Fibroblast of skin of scalp (primary cell): ENCODE measurements around the gene RELN.
A peak's percentile ranks its signal among the peaks of the same experiment; 100 is the strongest.

Source experiments
- DNase-seq: peaks from one replicate; pipeline ENCODE4 v3.0.0-alpha.2; 2013

RELN gene

DNA sequence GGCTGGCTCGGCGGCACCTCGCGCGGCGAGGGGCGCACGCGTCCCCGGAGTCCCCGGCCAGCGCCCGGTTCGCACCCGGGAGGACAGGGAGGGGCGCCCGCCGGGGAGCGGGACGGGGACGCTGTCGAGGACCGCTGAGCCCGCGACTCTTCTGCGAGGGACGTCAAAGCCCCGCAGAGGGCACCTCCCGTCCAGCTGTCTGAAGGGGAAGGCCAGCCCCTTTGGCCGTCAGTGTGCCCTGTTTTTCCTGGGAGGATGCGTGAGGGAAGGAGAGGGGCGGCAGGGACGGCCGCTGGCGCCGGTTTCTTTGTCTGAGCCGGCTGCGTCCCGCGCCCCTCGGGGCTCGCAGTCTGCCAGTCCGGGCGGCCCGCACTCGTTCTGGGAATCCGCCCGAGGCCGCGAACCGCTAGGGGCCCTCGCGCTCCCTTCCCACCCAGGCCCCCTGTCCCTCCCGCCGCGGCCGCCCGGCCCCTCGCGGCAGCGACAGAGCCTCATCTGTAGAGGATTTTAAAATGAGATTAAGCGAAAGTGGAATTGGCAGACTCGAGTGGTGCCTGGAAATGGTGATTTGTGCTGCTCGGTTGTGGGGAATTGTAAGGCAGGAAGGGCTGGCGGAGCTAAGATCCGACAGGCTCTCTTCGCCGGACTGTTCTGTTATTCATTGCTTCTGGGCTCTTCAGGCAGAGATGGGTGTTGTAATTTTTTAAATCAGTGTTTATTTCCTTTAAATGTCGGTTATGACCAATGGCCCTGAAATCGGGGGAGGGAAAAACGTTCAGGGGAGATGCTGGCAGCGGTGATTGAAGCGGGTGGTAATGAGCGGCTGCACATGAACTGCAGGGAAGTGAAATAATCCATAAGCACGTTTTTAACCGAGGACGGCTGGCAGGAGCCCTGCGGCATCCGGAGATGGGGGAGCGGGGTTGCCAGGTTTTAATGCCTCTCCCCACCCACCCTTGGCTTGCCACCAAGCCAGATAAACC, 618 bp upstream of the RELN start:
- peak; percentile 22 for DNase-seq

DNA sequence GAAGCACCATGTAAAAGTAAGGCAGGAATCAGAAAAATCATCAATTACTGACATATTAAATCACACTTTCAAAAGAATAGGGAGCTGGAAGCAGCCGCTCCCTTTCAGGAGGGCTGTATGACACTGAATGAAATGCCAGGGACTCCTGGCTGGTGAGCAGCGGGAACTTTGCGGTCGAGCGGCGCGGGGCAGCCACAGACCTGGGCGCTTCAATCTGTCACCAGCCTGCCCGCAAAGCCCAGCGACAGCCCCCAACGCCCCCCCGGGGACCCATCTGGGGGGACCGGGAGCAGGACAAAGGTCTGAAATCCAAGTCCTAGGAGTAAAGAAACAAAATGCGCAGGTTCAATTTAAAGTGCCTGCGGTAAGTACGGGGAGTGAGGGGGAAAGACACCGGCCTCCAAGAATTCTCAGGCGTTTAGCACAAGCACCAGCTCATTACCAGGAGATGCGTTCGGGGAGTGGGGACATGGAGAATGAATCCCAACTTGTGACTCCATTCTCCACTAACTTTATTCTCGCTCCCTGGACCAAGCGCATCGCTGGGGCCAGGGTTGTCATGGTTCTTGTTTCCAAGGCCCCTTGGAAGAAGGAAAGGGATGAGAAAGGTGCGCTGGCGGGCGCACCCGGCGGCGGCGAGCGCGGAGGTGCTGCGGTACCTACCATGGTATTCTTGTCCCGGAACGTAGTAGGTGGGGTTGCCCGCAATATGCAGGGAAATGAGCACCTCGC, 824 bp downstream of the RELN start:
- DNase-seq, result no peak

DNA sequence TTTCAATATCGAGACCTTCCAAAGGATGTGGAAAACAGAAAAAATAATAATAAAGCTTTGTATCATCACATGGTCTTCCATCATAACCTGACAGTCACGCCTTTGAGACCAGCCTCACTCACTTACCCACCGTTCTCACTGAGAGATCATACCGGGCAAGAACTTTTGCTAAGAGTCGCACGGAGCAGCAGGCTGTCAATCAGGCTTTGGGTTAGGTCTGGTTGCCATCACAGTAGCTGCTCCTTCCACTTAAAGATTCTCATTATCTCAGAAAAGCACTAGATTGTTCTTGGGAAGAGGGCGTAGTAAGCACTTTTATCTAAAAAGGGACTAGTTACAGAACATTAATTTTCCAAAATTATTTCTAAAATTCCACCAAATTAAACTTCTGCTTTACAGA, 2.0 kb downstream of the RELN start:
- DNase-seq, result no peak

DNA sequence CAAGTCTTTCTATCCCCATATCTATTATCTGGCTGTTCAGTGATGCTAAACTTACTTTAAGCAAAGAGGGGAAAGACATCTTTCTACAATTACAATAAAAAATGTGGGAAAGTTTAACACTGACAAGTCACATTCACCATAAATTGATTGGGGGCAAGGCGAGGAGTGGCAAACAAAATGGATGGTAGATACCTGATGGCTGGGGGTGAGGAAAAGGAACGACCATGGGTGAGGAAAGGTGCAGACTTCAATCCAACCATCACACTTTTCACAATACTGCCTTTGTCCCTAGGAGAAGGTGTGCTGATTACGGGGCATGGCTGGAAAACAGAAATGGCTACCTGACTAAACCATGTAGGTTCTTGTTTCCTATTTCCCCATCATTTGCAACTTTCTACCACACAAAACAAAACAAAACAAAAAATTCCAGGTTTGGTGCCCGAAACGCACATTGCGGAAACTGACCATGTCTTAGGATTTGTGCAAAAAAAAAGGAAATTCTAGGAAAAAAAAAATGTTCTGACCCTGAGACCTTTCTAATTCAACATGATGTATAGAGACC, 3.8 kb downstream of the RELN start:
- DNase-seq, result no peak

DNA sequence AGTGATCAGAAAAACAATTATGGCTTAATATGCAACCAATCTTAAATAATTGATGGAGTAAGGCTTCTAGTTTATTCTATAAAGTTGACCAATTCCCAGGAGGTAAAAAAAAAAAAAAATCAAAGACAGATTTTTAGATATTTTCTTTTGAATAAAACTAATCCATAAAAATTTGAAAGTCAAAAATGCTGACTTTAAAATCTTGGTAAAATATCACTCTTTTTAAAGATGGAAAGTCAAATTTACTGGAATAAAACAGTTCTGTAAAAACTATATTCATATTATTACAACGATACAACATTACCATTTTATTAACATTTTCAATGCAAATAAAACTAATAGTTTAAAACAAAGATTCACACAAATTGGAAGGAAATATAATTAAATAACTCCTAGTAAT, 5.4 kb downstream of the RELN start:
- DNase-seq, result no peak

DNA sequence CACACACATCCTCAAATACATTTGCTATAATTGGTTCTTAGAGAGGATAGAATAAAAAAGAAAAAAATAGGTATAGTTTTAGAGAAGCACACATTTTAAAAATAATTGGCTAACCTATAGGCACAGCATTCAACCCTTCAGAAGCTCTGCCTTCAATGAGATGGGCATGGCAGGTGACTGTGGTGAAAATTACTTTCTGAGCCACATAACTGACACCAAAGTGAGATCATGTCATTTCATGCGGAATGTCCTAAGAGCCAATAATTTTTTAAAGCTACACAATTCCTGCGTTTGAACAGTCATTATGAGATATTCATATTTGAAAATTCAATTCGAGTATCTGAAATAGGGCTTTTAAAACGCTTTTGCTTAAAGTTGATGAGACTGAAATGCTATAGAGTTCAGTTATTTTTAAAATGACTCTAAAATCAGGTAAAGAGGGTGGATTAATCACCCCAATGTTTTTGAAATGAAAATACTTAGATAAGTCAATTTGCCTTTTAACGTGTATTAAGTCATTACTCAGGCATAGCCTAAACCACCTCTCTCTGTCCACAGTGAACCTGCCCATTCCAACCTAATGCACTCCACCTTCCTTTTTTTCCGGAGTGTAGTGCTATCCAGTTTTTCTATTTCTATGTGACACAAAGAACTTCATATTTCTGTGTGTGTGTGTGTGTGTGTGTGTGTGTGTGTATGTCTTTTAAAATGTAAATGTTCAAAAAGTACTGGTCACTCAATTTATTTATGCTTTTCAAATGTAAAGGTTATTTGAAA, 6.1 kb downstream of the RELN start:
- no peak for DNase-seq

DNA sequence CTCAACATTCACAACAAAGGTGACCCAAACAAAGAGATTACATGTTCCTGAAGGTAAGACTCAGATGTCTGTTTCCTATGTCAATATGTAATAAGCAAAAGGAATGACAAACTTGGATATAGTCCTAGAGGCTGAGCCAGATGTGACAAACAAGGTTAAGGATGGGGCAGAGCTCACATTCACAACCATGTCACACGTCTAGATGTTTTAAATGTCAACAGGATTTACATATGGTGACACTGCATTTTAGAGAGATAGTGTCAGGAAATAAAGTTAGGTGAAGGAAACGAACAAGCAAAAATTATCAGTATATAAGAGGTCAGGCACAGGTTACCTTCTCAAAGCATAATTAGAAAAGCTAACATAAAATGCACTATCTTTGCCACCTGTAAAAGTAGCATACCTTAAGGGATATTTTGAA, 8.4 kb downstream of the RELN start:
- DNase-seq, result no peak

DNA sequence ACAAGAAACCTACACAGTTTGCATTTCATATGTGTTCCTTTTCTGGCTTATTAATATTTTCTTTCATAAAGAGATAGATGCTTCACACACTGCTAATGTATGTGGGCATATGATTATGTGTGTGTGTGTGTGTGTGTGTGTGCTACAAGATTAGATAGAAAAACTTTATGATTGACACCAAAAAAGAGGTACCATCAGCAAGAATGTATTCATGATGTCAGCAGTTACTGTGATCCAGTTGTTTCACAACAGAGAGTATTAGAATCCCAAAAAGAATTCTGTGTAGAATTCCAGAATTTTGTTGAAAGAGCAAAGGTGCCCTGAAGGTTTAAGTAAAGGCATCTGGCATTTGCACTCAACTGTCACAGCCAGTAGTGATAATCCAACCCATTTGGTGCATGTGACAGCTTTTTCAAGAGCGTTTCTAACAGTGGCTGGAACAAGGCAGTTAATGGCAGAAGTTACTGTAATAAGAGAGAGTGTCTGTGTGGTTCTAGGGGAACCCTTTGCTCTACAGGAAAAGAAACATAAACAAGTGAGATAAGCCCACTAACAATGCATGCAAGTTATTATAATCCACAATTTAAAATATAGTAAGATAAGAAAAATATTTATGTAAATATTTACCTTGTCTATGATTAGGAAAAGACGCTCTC, 16.6 kb downstream of the RELN start:
- DNase-seq, result no peak

DNA sequence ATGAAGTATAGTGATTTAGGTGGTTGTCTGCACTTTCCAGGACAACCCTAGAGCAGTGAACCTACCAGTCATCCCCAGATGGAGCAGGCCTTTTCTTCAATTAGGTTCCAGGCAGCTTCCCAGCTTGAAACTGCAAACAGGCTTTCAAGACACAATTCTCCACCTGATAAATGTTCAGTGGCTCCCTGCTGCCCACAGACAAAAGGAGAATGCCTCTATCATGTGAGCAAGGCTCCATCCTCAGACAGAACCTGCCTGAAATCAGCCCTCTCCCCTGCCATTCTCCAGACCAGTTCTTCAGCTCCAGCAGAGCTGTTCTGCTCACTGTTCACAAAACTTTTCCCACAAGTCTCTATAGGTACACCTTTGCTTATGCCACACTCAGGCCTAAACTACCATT, 22.1 kb downstream of the RELN start:
- no peak for DNase-seq

DNA sequence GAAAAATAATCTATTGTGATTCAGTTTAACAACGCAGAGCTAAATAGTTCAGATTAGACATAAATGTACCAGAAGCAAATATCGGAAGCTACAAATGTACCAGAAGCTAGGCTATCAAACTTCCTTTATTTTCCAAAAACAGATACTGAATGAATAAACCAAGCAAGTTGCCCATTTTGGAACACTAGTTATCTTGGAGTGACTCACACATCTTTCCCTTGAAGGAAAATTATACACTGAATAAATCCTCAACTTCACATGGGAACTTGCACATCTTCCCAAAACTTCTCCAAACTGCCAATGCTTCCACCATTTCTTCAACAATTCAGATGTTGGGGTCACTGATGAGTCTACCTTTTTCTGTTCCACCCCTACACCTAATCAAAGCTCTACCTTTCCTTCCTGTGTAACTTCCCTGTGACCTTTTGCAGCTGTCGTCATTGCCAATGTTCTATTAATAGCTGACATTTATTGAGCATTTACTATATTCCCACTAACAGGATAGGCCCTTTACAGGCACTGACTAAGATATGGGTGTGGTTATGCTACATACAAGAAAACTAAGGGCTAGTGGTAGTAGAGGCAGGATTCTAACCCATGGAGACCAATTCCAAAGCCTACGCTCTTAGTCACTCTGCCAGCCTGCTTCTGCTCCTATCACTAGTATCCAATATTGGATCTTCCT, 22.7 kb downstream of the RELN start:
- no peak for DNase-seq

DNA sequence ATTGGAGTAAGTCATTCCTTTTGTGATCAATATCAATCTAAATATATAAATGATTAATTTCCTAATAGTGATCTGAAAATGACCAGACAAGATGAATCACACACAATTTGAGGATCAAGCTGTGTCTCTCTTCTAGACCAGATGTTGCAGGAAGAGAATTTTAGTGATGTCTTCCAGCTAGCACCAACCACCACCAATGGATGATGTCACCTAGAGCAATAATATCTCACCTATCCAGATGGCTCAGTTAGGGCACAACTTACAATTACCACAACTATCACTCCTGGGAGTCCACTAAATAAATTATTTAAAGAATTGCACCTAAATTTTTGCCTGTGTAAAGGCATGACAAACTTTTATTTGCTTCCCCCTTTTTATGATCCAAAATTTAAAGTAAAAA, 25.2 kb downstream of the RELN start:
- DNase-seq, result no peak

DNA sequence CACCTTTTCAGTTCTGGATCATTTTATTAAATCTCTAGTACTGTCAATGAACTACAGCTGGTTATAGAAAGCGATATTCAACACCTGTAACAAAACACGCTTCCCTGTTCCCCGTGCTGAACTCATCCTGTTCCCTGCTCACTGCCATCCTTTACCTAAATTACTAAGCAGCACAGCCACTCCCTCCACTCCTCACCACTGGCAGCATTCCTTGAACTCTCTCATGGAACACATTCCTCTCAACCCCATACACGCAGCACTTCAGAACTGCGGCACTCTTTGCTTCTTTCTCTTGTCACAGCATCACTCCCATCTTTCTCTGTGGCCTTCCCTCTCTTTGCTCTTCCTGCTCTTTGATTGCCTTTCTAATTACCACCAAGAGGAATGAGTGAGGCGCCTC, 27.4 kb downstream of the RELN start:
- DNase-seq, result no peak

DNA sequence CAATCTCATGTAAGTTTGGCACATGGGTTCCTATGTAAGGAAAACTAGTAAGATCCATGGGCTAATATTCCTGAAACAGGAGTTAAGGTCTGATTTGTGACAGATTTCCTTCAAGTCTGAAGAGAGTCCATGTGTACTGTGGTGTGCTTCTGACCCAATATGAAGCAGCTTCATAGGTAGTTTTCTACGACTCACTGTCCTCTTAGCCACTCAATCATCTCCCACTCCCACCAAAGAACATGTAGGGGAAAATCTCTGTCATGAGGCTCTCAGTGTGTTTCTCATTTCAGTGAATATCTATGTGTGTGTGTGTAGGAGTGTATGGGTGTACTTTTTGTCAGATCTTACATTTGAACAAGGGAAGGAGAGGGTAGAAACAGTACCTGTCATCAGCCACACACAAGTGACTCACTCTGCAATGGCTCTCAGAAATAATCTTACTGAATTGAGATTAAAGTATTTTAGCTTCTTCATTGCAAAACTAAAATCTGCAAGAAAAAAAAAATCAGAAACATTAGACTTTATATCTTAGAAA, 31.1 kb downstream of the RELN start:
- no peak for DNase-seq

DNA sequence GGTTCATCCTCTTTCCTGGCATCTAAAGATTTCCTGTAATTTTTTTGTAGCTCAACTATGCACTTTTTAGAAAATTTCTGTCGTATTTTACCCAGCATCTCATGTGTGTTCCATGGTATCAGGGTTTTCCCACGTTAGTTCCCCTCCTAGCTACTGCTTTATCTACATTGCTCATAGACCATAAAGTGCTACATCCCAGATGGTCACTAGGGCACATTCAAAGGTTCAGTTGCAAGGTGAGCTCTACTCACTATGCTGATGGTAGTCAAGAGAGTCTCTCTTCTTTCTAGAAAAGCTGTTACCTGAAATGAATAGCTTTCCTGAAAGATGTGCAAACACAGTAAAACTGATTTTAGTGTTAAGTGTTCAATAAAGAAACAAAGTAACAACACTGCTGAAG, 33.5 kb downstream of the RELN start:
- DNase-seq, result no peak

DNA sequence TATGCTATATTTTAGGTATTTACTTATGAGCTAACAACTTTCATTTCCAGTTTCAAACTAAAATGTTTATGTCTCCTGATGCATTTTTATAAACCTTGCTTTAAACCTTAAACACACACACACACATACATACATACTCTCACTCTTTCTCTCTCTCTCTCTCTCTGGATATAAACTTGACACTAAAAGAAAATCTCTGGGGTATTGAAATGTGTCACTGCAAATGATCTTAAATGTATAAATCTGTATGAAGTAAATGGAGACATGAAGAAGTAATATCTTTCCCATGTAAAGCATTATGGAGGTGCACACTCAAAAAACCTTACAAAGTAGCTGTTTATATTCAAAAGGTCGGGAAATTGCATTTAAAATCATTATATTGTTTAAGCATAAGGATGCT, 37.0 kb downstream of the RELN start:
- no peak for DNase-seq

DNA sequence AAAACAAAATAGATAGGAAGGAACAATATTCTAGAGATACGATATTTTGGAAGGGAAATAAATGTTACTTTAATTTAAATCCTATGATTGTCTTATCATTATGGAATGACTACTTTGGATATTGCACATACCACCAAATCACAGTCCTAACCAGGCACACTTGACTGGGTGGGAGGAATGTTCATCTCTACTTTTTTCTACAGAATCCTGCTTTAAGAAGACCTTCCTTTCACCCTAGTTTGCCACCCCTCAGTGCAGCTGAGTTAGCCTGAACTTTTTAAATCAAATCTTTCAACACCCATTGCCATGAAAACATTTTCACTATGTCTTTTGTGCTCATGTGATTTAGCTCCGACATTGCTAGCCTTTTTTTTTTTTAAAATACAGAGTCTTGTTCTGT, 38.1 kb downstream of the RELN start:
- DNase-seq, result no peak

DNA sequence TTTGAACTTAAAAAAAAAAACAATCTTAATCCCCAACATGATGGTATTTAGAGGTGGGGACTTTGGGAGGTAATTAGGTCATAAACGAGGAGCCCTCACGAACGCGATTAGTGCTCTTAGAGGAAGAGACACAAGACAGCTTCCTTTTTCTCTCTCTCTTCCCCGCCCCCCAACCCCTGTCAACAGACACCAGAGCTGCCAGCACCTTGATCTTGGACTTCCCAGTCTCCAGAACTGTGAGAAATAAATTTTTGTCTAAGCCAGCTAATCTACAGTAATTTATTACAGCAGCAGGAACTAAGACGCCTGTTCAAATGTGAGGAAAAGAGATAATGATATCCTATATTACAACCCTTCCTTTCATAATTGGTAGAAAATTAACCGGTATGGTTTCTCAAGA, 40.1 kb downstream of the RELN start:
- no peak for DNase-seq

DNA sequence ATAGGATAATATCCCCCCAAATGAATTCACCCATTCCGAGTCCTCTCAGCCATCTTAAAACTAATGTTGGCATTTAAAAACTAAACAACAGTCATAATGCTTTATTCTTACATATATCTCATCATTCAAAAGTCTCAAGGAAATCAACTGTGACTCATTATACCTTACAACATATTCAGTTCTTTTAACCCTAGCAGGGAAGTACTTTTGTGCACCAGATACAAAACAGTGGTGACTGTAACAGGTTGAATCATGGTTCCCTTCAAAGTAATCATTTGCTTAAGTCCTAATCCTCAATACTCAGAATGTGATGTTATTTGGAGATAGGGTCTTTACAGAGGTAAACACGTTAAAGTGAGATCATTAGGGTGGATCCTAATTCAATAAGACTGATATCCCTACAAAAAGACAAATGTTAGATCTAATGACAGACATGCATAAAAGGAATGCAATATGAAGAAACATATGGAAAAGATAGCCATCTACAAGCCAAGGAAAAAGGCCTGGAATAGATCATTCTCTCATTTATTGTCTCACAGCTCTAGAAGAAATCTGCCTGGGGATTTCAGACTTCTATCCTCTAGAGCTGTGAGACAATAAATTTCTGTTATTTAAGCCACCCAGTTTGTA, 42.3 kb downstream of the RELN start:
- DNase-seq, result no peak

DNA sequence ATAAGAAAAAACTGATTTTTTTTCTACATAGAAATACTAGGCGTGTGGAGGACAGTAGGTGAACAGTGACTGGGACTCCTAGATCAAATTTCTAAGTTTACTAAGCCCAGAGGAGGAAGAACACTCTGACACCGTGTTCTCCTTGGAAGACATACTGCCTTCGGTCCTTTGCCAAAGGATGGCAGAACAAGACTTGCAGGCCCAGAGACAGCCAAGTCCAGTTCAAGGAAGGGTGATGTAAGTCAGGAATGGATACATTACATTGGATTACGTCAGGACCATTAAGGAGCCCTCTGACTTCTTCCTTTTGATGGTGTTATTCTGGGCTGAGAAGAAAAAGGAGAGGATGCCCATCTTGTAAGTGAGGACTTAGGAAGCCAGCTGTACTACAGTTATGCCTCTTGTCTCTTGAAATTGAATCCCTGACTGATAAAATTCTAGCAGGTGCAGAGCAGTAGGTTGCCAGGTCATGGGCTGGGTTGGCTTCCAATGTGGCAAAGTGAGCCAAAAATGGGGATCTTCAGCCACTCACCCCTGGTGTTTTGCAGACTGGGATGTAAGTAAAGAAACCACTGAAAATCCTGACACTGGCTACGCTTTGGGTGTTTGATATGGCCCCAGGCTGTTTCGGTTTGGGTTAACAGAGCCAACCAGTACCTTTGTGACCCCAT, 45.1 kb downstream of the RELN start:
- no peak for DNase-seq

DNA sequence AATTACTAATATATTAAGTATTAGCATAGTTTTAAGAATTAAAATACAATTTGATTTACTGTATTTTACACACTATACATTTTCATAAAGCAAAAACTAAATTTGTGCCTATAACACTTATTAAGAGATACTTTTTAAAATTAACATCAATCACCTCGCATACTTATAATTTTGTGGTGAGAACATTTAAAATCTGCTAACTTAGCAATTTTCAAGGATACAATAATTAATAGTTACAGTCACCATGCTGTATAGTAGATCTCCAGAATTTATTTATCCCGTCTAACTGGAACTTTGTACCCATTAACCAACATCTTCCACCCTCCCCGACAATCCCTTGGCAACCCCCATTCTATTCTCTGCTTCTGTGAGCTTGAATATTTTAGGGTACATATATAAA, 47.5 kb downstream of the RELN start:
- no peak for DNase-seq
